GM19238 (cell line): ENCODE measurements around the gene MFSD6.
A peak's percentile ranks its signal among the peaks of the same experiment; 100 is the strongest.

Experiments used
- DNase-seq: peaks from one replicate; pipeline ENCODE4 v3.0.0; 2011; ENCODE audit warnings: low spot score; ENCODE audit not compliant: insufficient read length

MFSD6 gene

GRCh38 chr2:190529486-190530247 is 121.5 kb downstream of the MFSD6 start:
- no peak for DNase-seq

GRCh38 chr2:190530248-190530900 is 122.2 kb downstream of the MFSD6 start:
- DNase-seq: no peak

- DNase-seq: no peak
Observed at GRCh38 chr2:190532581-190532980, 124.4 kb downstream of the MFSD6 start.

- DNase-seq: no peak
Observed at GRCh38 chr2:190533175-190533967, 125.2 kb downstream of the MFSD6 start.

- DNase-seq: no peak
Observed at GRCh38 chr2:190533968-190534309, 125.8 kb downstream of the MFSD6 start.

- peak; percentile 65 for DNase-seq
Observed at GRCh38 chr2:190534310-190535120, 126.4 kb downstream of the MFSD6 start, which contains the start of gene NEMP2. NEMP2 (minus strand) TSS chr2:190534722; CDS start chr2:190534655, 67 bp downstream.

- DNase-seq: no peak
Observed at GRCh38 chr2:190535121-190535439, 126.9 kb downstream of the MFSD6 start.

- DNase-seq: no peak
Observed at GRCh38 chr2:190535586-190535985, 127.4 kb downstream of the MFSD6 start.

GRCh38 chr2:190537765-190538164 is 129.6 kb downstream of the MFSD6 start:
- DNase-seq: no peak

GRCh38 chr2:190538201-190538600 is 130.0 kb downstream of the MFSD6 start:
- no peak for DNase-seq

GRCh38 chr2:190540048-190540447 is 131.9 kb downstream of the MFSD6 start:
- DNase-seq: no peak

- DNase-seq: no peak
Observed at GRCh38 chr2:190545093-190545492, 136.9 kb downstream of the MFSD6 start.

- DNase-seq: no peak
Observed at GRCh38 chr2:190545555-190546385, 137.6 kb downstream of the MFSD6 start.

- no peak for DNase-seq
Observed at GRCh38 chr2:190546734-190547133, 138.6 kb downstream of the MFSD6 start.

GRCh38 chr2:190547886-190548285 is 139.7 kb downstream of the MFSD6 start:
- DNase-seq: no peak

- DNase-seq: no peak
Observed at GRCh38 chr2:190550137-190550536, 142.0 kb downstream of the MFSD6 start.
